HCT116 (cell line): ENCODE measurements around the gene PLAGL2. TPM values are rescaled to one million over a fixed set of nuclear protein-coding genes. Genes with fewer than 3 reads are reported as not detected.

Source experiments
- ATAC-seq: fragments of 200-7000 bp; cut with Tn5 transposase; 2 replicates; pipeline ENCODE4 v1.9.1; 2020; ENCODE audit warnings: mild to moderate bottlenecking, moderate library complexity
- BruUV-seq: library from RNA; stranded (reverse); fragments of 400-500 nt; replicated peaks from 2 replicates; lab custom pipeline; 2021; lab: Mats Ljungman, UMichigan
- CTCF ChIA-PET: fragments of 300-600 bp; sonication (Branson Sonifier 250); formaldehyde crosslinking; loops from one replicate; lab custom pipeline; 2021; ENCODE audit warnings: antibody characterized with exemption; lab: Charles Lee
- POLR2A ChIA-PET: fragments of 300-600, 350-600 bp; sonication (Branson Sonifier 250); formaldehyde crosslinking; loops from one replicate; lab custom pipeline; 2021; ENCODE audit warnings: antibody characterized with exemption; lab: Charles Lee
- RAD21 ChIA-PET, 2 experiments: fragments of 300-600 bp; sonication (Branson Sonifier 250); formaldehyde crosslinking; loops; one replicate each; lab custom pipeline; 2023; ENCODE audit warnings: low total read pairs in 2 of 2; ENCODE audit not compliant: uncharacterized antibody in 2 of 2, unreplicated experiment in 2 of 2, low non-redundant PET in 1 of 2; lab: Charles Lee
- DNase-seq: peaks from one replicate; pipeline ENCODE4 v3.0.0-alpha.2; 2010; ENCODE audit warnings: low read depth, low spot score
- H2AFZ ChIP-seq: fragments of 200-600 bp; shearing (Covaris generic), sonication (generic); 2 replicates; pipeline ENCODE4 v1.6.1; 2017; ENCODE audit warnings: low read depth, mixed run types, mixed read lengths, antibody characterized with exemption, low read length; ENCODE audit not compliant: poor library complexity, severe bottlenecking
- H3K27ac ChIP-seq: 2 replicates; pipeline ENCODE4 v1.5.1; 2012; ENCODE audit warnings: low read depth, low read length
- H3K27me3 ChIP-seq: fragments of 200-600 bp; sonication (generic); 2 replicates; pipeline ENCODE4 v1.6.1; 2016; ENCODE audit warnings: mixed run types, low read length, mixed read lengths; ENCODE audit not compliant: insufficient read depth
- H3K36me3 ChIP-seq, 2 experiments: fragments of 200-500 bp in 1 of 2; fragments of 200-600 bp in 1 of 2; sonication (Bioruptor generic) in 1 of 2; sonication (generic) in 1 of 2; 2 replicates each; pipeline versions ENCODE4 v1.5.1 to v1.6.1; 2014 to 2016; ENCODE audit warnings: low read length in 2 of 2, inconsistent platforms in 1 of 2, mixed read lengths in 1 of 2, mixed run types in 1 of 2; ENCODE audit not compliant: insufficient read depth in 2 of 2, control insufficient read depth in 1 of 2
- H3K4me1 ChIP-seq, 2 experiments: fragments of 200-600 bp in 1 of 2; sonication (generic) in 1 of 2; 2 replicates each; pipeline versions ENCODE4 v1.5.1 to v1.6.1; 2012 to 2017; ENCODE audit warnings: low read length in 2 of 2, inconsistent platforms in 1 of 2, mild to moderate bottlenecking in 1 of 2, mixed read lengths in 1 of 2, mixed run types in 1 of 2, moderate library complexity in 1 of 2; ENCODE audit not compliant: insufficient read depth in 2 of 2, control insufficient read depth in 1 of 2
- H3K4me2 ChIP-seq: fragments of 200-600 bp; sonication (generic); 2 replicates; pipeline ENCODE4 v1.6.1; 2017; ENCODE audit warnings: mixed run types, low read length, mixed read lengths
- H3K4me3 ChIP-seq, 2 experiments: fragments of 200-600 bp in 1 of 2; sonication (generic) in 1 of 2; replicated peaks in 1 of 2; 2 replicates each; pipeline ENCODE4 v1.5.1; 2011 to 2016; ENCODE audit warnings: low read length in 2 of 2, control low read depth in 1 of 2, low read depth in 1 of 2, mild to moderate bottlenecking in 1 of 2, mixed read lengths in 1 of 2, mixed run types in 1 of 2
- H3K79me2 ChIP-seq: fragments of 200-600 bp; sonication (generic); 2 replicates; pipeline ENCODE4 v1.6.1; 2017; ENCODE audit warnings: mild to moderate bottlenecking, mixed run types, low read length, moderate library complexity, mixed read lengths; ENCODE audit not compliant: insufficient read depth
- H3K9ac ChIP-seq: fragments of 200-600 bp; sonication (generic); 2 replicates; pipeline ENCODE4 v1.6.1; 2016; ENCODE audit warnings: low read length, mixed read lengths
- H3K9me2 ChIP-seq: fragments of 200-600 bp; sonication (generic), shearing (Covaris generic); 2 replicates; pipeline ENCODE4 v1.6.1; 2017; ENCODE audit warnings: mixed run types, mild to moderate bottlenecking, moderate library complexity; ENCODE audit not compliant: insufficient read depth
- H3K9me3 ChIP-seq, 2 experiments: fragments of 200-500 bp in 1 of 2; fragments of 200-600 bp in 1 of 2; sonication (Bioruptor generic) in 1 of 2; sonication (generic) in 1 of 2; 2 replicates each; pipeline ENCODE4 v1.6.1; 2014 to 2017; ENCODE audit warnings: low read length in 2 of 2, mixed read lengths in 2 of 2, inconsistent platforms in 1 of 2, low read depth in 1 of 2, mild to moderate bottlenecking in 1 of 2, mixed run types in 1 of 2, moderate library complexity in 1 of 2; ENCODE audit not compliant: control insufficient read depth in 1 of 2, insufficient read depth in 1 of 2
- H4K20me1 ChIP-seq: fragments of 200-600 bp; sonication (generic), shearing (Covaris generic); 2 replicates; pipeline ENCODE4 v1.6.1; 2017; ENCODE audit warnings: mixed run types, mild to moderate bottlenecking, moderate library complexity; ENCODE audit not compliant: insufficient read depth
- CBX3 ChIP-seq: IDR thresholded peaks from 2 replicates; pipeline ENCODE4 v1.6.1; 2012; ENCODE audit warnings: low read depth
- CEBPB ChIP-seq: IDR thresholded peaks from 2 replicates; pipeline ENCODE4 v1.6.1; 2012; ENCODE audit warnings: low read depth
- EGR1 ChIP-seq: IDR thresholded peaks from 2 replicates; pipeline ENCODE4 v1.6.1; 2012; ENCODE audit warnings: low read depth
- ELF1 ChIP-seq: IDR thresholded peaks from 2 replicates; pipeline ENCODE4 v1.6.1; 2012; ENCODE audit warnings: low read depth, borderline replicate concordance
- EZH2phosphoT487 ChIP-seq: fragments of 200-600 bp; IDR thresholded peaks from 2 replicates; pipeline ENCODE4 v1.6.1; 2018; ENCODE audit warnings: antibody characterized with exemption, borderline replicate concordance
- FOSL1 ChIP-seq: IDR thresholded peaks from 2 replicates; pipeline ENCODE4 v1.6.1; 2012; ENCODE audit warnings: low read depth
- JUND ChIP-seq: IDR thresholded peaks from 2 replicates; pipeline ENCODE4 v1.6.1; 2012
- POLR2A ChIP-seq: IDR thresholded peaks from 2 replicates; pipeline ENCODE4 v1.7.0; 2011; ENCODE audit warnings: borderline replicate concordance; ENCODE audit not compliant: insufficient read depth, insufficient read length; ENCODE audit errors: extremely low read depth
- RAD21 ChIP-seq: IDR thresholded peaks from 2 replicates; pipeline ENCODE4 v1.6.1; 2012; ENCODE audit warnings: low read depth, mild to moderate bottlenecking
- SP1 ChIP-seq: IDR thresholded peaks from 2 replicates; pipeline ENCODE4 v1.6.1; 2012; ENCODE audit warnings: low read depth
- SRF ChIP-seq: IDR thresholded peaks from 2 replicates; pipeline ENCODE4 v1.6.1; 2012; ENCODE audit warnings: low read depth
- TCF7L2 ChIP-seq: IDR thresholded peaks from 2 replicates; pipeline ENCODE4 v1.7.0; 2011; ENCODE audit warnings: borderline replicate concordance, inconsistent platforms; ENCODE audit not compliant: insufficient read depth, insufficient read length; ENCODE audit errors: extremely low read depth
- YY1 ChIP-seq: IDR thresholded peaks from 2 replicates; pipeline ENCODE4 v1.6.1; 2011; ENCODE audit warnings: low read length, low read depth, moderate library complexity, mild to moderate bottlenecking; ENCODE audit not compliant: insufficient replicate concordance; ENCODE audit errors: extremely low read depth
- ZFX ChIP-seq: fragments of 450-650 bp; IDR thresholded peaks from 2 replicates; pipeline ENCODE4 v1.6.1; 2017
- ZNF274 ChIP-seq: fragments of 200-500 bp; sonication (Bioruptor generic); IDR thresholded peaks from 2 replicates; pipeline ENCODE4 v1.6.1; 2014; ENCODE audit warnings: mild to moderate bottlenecking, low read depth, low read length, inconsistent platforms
- intact Hi-C: fragments of 100-400 bp; cut with micrococcal nuclease; formaldehyde crosslinking; loops from 2 replicates; pipeline ENCODE4 v1.10.0; 2022
- total RNA-seq: library from RNA; stranded (reverse); gene quantifications from one replicate; pipeline ENCODE4 v1.2.1, GENCODE V29; 2021; ENCODE audit not compliant: unreplicated experiment
- TF ChIP-seq, protein P1 (sequence below): IDR thresholded peaks from 2 replicates; pipeline ENCODE4 v1.6.1; 2012; ENCODE audit warnings: low read depth
- TF ChIP-seq, protein P2 (sequence below): IDR thresholded peaks from 2 replicates; pipeline ENCODE4 v1.6.1; 2012
- TF ChIP-seq, protein P3 (sequence below), 3 experiments: fragments of 200-600 bp in 1 of 3; sonication (generic) in 1 of 3; IDR thresholded peaks in 2 of 3; conservative IDR thresholded peaks in 1 of 3; 2 replicates each; pipeline ENCODE4 v1.5.1; 2012 to 2017; ENCODE audit warnings: low read depth in 2 of 3, low read length in 2 of 3, antibody characterized with exemption in 1 of 3, borderline replicate concordance in 1 of 3, control low read depth in 1 of 3, mild to moderate bottlenecking in 1 of 3, mixed read lengths in 1 of 3, mixed run types in 1 of 3, moderate library complexity in 1 of 3; ENCODE audit not compliant: insufficient read depth in 1 of 3
- TF ChIP-seq, protein P4 (sequence below): IDR thresholded peaks from 2 replicates; pipeline ENCODE4 v1.6.1; 2012

Gene PLAGL2
- total RNA-seq, 1 experiment from 2014 or later, result 18.3 TPM

DNA sequence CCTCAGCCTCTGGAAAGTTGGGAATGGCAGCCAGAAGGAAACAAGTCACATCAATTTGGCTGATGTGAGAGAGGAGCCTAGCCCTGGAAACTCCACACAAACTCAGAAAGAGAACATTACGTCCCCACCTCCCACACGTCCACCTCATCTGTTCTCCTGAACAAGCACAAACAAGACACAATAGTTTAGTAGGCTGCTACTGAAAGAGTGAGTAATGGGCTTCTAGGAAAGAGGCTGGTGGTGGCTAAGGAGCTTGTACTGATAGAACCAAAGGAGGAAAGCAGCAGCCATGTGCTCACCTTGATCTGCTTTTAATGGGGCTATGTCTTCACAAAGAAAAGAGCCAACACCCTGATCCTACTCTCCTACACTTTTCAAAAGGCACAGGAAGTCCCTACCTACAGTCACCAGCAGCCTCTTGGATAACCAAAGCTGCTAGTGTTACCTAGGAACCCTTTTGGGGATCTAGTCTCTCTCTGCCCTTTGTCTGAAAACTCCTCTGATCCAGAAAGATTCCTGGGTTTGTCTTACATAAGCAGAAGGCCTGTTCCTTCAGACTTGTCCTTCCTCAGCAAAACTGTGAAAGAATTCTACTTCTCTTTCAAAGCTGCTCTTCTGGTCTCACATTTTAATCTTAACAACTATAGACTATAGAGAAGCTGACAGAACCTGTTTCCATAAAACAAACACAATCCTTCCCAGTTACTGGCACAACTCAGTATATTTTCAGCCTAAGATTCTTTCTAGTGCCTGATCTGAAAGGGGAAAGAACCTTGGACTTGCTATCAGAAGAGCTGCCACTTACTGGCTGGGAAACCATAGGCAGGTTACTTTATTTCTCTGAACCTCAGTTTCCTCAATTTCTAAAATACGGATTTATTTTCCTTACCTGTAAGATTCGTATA lies 3.1 kb downstream of the PLAGL2 start:
- no peak overlapping the region for H3K9ac ChIP-seq
- peaks cover 9 to 35% of the 10 kb centered on the region in 2 experiments; a peak in 3 of 4 replicates for H3K36me3 ChIP-seq
- CTCF ChIA-PET, result no interaction called here
- no peak overlapping the region for H3K4me2 ChIP-seq
- RAD21 ChIA-PET, result no interaction called here
- H3K27ac ChIP-seq, result no peak overlapping the region
- H3K4me1 ChIP-seq, result peaks cover 6 to 27% of the 10 kb centered on the region in 2 experiments; a peak in 3 of 4 replicates
- peaks cover 8% of the 10 kb centered on the region; the same call in 1 of the 2 replicates for H4K20me1 ChIP-seq
- POLR2A ChIA-PET, result no interaction called here
- DNase-seq (no peak), ATAC-seq (no peak)
- intact Hi-C loops, result loop anchor here (5.0 kb wide), 1 partner anchor 448 kb away; no protein-coding TSS in a partner anchor
- BruUV-seq, result no TSS peak
- H2AFZ ChIP-seq, result no peak overlapping the region
- TF ChIP-seq, protein P1, sequence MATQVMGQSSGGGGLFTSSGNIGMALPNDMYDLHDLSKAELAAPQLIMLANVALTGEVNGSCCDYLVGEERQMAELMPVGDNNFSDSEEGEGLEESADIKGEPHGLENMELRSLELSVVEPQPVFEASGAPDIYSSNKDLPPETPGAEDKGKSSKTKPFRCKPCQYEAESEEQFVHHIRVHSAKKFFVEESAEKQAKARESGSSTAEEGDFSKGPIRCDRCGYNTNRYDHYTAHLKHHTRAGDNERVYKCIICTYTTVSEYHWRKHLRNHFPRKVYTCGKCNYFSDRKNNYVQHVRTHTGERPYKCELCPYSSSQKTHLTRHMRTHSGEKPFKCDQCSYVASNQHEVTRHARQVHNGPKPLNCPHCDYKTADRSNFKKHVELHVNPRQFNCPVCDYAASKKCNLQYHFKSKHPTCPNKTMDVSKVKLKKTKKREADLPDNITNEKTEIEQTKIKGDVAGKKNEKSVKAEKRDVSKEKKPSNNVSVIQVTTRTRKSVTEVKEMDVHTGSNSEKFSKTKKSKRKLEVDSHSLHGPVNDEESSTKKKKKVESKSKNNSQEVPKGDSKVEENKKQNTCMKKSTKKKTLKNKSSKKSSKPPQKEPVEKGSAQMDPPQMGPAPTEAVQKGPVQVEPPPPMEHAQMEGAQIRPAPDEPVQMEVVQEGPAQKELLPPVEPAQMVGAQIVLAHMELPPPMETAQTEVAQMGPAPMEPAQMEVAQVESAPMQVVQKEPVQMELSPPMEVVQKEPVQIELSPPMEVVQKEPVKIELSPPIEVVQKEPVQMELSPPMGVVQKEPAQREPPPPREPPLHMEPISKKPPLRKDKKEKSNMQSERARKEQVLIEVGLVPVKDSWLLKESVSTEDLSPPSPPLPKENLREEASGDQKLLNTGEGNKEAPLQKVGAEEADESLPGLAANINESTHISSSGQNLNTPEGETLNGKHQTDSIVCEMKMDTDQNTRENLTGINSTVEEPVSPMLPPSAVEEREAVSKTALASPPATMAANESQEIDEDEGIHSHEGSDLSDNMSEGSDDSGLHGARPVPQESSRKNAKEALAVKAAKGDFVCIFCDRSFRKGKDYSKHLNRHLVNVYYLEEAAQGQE, result no peak
- TF ChIP-seq CBX3 (no peak), TCF7L2 (no peak), EZH2phosphoT487 (no peak), ELF1 (no peak), RAD21 (no peak), JUND (no peak), SP1 (no peak), ZNF274 (no peak), YY1 (no peak), EGR1 (no peak), POLR2A (no peak), CEBPB (no peak), SRF (no peak), ZFX (no peak), FOSL1 (no peak)
- TF ChIP-seq, protein P2, sequence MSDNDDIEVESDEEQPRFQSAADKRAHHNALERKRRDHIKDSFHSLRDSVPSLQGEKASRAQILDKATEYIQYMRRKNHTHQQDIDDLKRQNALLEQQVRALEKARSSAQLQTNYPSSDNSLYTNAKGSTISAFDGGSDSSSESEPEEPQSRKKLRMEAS, result no peak
- TF ChIP-seq, protein P3, sequence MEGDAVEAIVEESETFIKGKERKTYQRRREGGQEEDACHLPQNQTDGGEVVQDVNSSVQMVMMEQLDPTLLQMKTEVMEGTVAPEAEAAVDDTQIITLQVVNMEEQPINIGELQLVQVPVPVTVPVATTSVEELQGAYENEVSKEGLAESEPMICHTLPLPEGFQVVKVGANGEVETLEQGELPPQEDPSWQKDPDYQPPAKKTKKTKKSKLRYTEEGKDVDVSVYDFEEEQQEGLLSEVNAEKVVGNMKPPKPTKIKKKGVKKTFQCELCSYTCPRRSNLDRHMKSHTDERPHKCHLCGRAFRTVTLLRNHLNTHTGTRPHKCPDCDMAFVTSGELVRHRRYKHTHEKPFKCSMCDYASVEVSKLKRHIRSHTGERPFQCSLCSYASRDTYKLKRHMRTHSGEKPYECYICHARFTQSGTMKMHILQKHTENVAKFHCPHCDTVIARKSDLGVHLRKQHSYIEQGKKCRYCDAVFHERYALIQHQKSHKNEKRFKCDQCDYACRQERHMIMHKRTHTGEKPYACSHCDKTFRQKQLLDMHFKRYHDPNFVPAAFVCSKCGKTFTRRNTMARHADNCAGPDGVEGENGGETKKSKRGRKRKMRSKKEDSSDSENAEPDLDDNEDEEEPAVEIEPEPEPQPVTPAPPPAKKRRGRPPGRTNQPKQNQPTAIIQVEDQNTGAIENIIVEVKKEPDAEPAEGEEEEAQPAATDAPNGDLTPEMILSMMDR (IDR thresholded peaks at IDR 0.05 in 2 of 3, conservative IDR thresholded peaks at IDR 0.05 in 1 of 3; ENCODE audit: borderline replicate concordance in 1 of 3, insufficient read depth in 1 of 3, low read depth in 2 of 3, low read length in 2 of 3), result no peak
- TF ChIP-seq, protein P4, sequence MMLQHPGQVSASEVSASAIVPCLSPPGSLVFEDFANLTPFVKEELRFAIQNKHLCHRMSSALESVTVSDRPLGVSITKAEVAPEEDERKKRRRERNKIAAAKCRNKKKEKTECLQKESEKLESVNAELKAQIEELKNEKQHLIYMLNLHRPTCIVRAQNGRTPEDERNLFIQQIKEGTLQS, result no peak
- H3K4me3 ChIP-seq, result no peak overlapping the region
- H3K9me2 ChIP-seq, result no peaks in the 10 kb centered on the region
- no peaks in the 10 kb centered on the region for H3K27me3 ChIP-seq
- no peaks in the 10 kb centered on the region for H3K9me3 ChIP-seq
- peaks cover 96% of the 10 kb centered on the region for H3K79me2 ChIP-seq
